Transverse colon (tissue), 4 donors: ENCODE results near the gene JADE2. TPM values are rescaled to one million over a fixed set of nuclear protein-coding genes. Genes with fewer than 3 reads are reported as not detected.

Source experiments
- DNase-seq: peaks from one replicate; pipeline ENCODE4 v3.0.0-alpha.2; 2019
- H3K27ac ChIP-seq, 4 donors: fragments of 200-600 bp; sonication (generic); 2 replicates each; pipeline ENCODE4 v1.5.1; 2016 to 2018; ENCODE audit warnings: inconsistent platforms in 4 of 4
- H3K27me3 ChIP-seq: fragments of 200-600 bp; sonication (generic); 2 replicates; pipeline ENCODE4 v1.5.1; 2017; ENCODE audit warnings: inconsistent platforms
- H3K36me3 ChIP-seq, 4 donors: fragments of 200-600 bp; sonication (generic); 2 replicates each; pipeline ENCODE4 v1.5.1; 2017 to 2019; ENCODE audit warnings: inconsistent platforms in 4 of 4
- H3K4me1 ChIP-seq, 4 donors: fragments of 200-600 bp; sonication (generic); 2 replicates each; pipeline ENCODE4 v1.5.1; 2017 to 2020; ENCODE audit warnings: inconsistent platforms in 4 of 4
- H3K4me3 ChIP-seq, 4 donors: fragments of 200-600 bp; sonication (generic); 1 replicate in 1 of 4; 2 replicates in 3 of 4; pipeline versions ENCODE4 v1.5.1 to v1.6.1; 2017 to 2019; ENCODE audit warnings: inconsistent platforms in 4 of 4
- H3K9me3 ChIP-seq, 2 donors: fragments of 200-600 bp; sonication (generic); 2 replicates each; pipeline ENCODE4 v1.5.1; 2017 to 2019; ENCODE audit warnings: inconsistent platforms in 2 of 2
- CTCF ChIP-seq, 5 experiments: fragments of 200-600 bp in 3 of 5; fragments of 450-650 bp in 2 of 5; sonication (generic) in 3 of 5; IDR thresholded peaks; 1 replicate in 2 of 5; 2 replicates in 3 of 5; pipeline ENCODE4 v1.5.1; 2016 to 2017; ENCODE audit warnings: antibody characterized with exemption in 5 of 5, inconsistent platforms in 3 of 5, mild to moderate bottlenecking in 2 of 5, moderate library complexity in 1 of 5
- EP300 ChIP-seq: sonication (generic); formaldehyde crosslinking; IDR thresholded peaks from one replicate; pipeline ENCODE4 v1.6.1; 2017; ENCODE audit warnings: antibody characterized with exemption, low read depth
- POLR2A ChIP-seq: fragments of 450-650 bp; IDR thresholded peaks from one replicate; pipeline ENCODE4 v1.6.1; 2016; ENCODE audit warnings: antibody characterized with exemption, mild to moderate bottlenecking, moderate library complexity
- POLR2AphosphoS5 ChIP-seq, 3 donors: sonication (generic); formaldehyde crosslinking; IDR thresholded peaks; one replicate each; pipeline ENCODE4 v1.6.1; 2016; ENCODE audit warnings: antibody characterized with exemption in 3 of 3
- WGBS, 2 donors: methylation state at CpG; one replicate each; pipeline ENCODE4 v1.1.5; 2018; ENCODE audit warnings: low coverage in 1 of 2; 5-methylcytosine and 5-hydroxymethylcytosine counted together
- in situ Hi-C, 4 donors: fragments of 200-750 bp; cut with MboI; loops; one replicate each; pipeline versions ENCODE4 v1.15.0 to v1.15.1; 2017; ENCODE audit warnings: low sequenced_read_pairs in 3 of 4, low pct_ligation_motif_present in 1 of 4, low pct_unique_long_range_greater_than_20kb in 1 of 4
- intact Hi-C: fragments of 100-400 bp; cut with DNase I; formaldehyde crosslinking; loops from one replicate; pipeline ENCODE4 v1.15.1; 2023; ENCODE audit warnings: low total_unique reads
- total RNA-seq, 4 donors: library from RNA; depleted of rRNA; stranded (reverse); fragments of >200 nt; gene quantifications; one replicate each; pipeline ENCODE4 v1.1.0, GENCODE V29; 2016

JADE2 gene
- total RNA-seq, 4 donors from 2014 or later: 36.6 to 50.1 (median 41.4) TPM

GRCh38 chr5:134547579-134547978 is 22.1 kb downstream of the JADE2 start:
- H3K27me3 ChIP-seq: no peaks in the 10 kb centered on the region
- DNase-seq: no peak
- in situ Hi-C loops: no loop called here
- peaks cover 29 to 62% (median 38%) of the 10 kb centered on the region in 4 donors for H3K4me1 ChIP-seq
- WGBS, 2 donors: 55 to 80% methylated on average over 1 to 2 of the region's 2 CpGs
- H3K36me3 ChIP-seq: peaks cover 0 to 9% (median 0%) of the 10 kb centered on the region in 4 donors
- intact Hi-C loops: no loop called here
- H3K4me3 ChIP-seq: no peak overlapping the region
- H3K9me3 ChIP-seq: no peaks in the 10 kb centered on the region
- H3K27ac ChIP-seq: peak overlapping the region in 3 of 4 donors; percentile 7 to 47 (median 23)
- no peak for TF ChIP-seq POLR2A
- no peak for TF ChIP-seq POLR2AphosphoS5 (IDR thresholded peaks at IDR 0.05)
- TF ChIP-seq CTCF (IDR thresholded peaks at IDR 0.05): no peak
- no peak for TF ChIP-seq EP300

GRCh38 chr5:134547999-134548658 is 22.7 kb downstream of the JADE2 start:
- no peak overlapping the region for H3K4me3 ChIP-seq
- intact Hi-C loops: no loop called here
- H3K4me1 ChIP-seq: peaks cover 29 to 62% (median 38%) of the 10 kb centered on the region in 4 donors
- H3K27me3 ChIP-seq: no peaks in the 10 kb centered on the region
- peaks cover 0 to 9% (median 0%) of the 10 kb centered on the region in 4 donors for H3K36me3 ChIP-seq
- DNase-seq: no peak
- whole genome bisulfite sequencing, 2 donors: 79% methylated on average over 13 of the region's 13 CpGs; no CpG with 5 or more reads in 1 of the 2 donors
- peak overlapping the region in 3 of 4 donors; percentile 7 to 47 (median 23) for H3K27ac ChIP-seq
- TF ChIP-seq EP300 (no peak), POLR2AphosphoS5 (IDR thresholded peaks at IDR 0.05) (no peak), CTCF (IDR thresholded peaks at IDR 0.05) (no peak), POLR2A (no peak)
- no peaks in the 10 kb centered on the region for H3K9me3 ChIP-seq
- in situ Hi-C loops: no loop called here

DNA sequence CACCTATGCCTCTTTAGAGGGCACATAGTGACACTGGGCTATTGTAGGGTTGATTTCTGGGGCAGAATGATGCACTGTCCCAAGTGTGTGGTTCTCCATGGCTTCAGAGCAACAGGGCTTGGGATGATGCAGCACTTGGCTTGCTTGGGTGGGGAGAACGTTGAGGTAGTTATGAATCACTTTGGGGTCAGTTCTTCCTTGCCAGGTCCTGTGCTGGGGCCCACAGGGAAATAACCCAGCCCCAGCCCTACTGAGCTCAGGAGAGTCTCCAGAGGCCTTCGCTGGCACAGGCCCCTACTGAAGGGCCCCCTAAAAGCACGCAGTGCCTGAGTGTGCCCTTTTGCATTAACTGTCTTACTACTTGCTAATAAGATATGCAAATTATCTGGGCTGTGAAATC is 24.2 kb downstream of the JADE2 start:
- in situ Hi-C loops (loop anchor here in 1 of 4 donors (25.0 kb wide), 1 partner anchor 362 kb away; the partner anchor contains the start of gene SKP1), intact Hi-C loops (no loop called here)
- Histone ChIP-seq H3K4me3 (no peak overlapping the region), H3K27me3 (no peaks in the 10 kb centered on the region), H3K27ac (no peak overlapping the region), H3K36me3 (peaks cover 0 to 15% (median 0%) of the 10 kb centered on the region in 4 donors), H3K4me1 (peaks cover 25 to 60% (median 37%) of the 10 kb centered on the region in 4 donors), H3K9me3 (no peaks in the 10 kb centered on the region)
- 68% methylated on average over 3 of the region's 3 CpGs; no CpG with 5 or more reads in 1 of the 2 donors for WGBS, 2 donors
- DNase-seq: no peak
- TF ChIP-seq CTCF (IDR thresholded peaks at IDR 0.05): no peak

GRCh38 chr5:134550271-134551214 is 25.1 kb downstream of the JADE2 start:
- peaks cover 0 to 13% (median 0%) of the 10 kb centered on the region in 4 donors for H3K36me3 ChIP-seq
- intact Hi-C loops (no loop called here), in situ Hi-C loops (loop anchor here in 1 of 4 donors (25.0 kb wide), 1 partner anchor 363 kb away; the partner anchor contains the start of gene SKP1)
- H3K4me1 ChIP-seq: peaks cover 29 to 60% (median 36%) of the 10 kb centered on the region in 4 donors
- DNase-seq: no peak
- no peak for TF ChIP-seq EP300
- TF ChIP-seq CTCF (IDR thresholded peaks at IDR 0.05): no peak
- TF ChIP-seq POLR2AphosphoS5 (IDR thresholded peaks at IDR 0.05): no peak
- no peak for TF ChIP-seq POLR2A
- H3K9me3 ChIP-seq: no peaks in the 10 kb centered on the region
- no peak overlapping the region for H3K4me3 ChIP-seq
- H3K27me3 ChIP-seq: no peaks in the 10 kb centered on the region
- 61 to 86% methylated on average over 4 to 12 of the region's 13 CpGs for WGBS, 2 donors
- H3K27ac ChIP-seq: no peak overlapping the region
